Stimulated activated CD8-positive, alpha-beta memory T cell treated with anti-CD3 and anti-CD28 coated beads, Interleukin-2, amount 100 ng/mL, for 48 hours (primary cell): ENCODE results near the gene ARGLU1.

Source experiments
- DNase-seq, 2 donors: peaks; one replicate each; pipeline ENCODE4 v3.0.0-alpha.2; 2020; ENCODE audit warnings: low read depth in 2 of 2

The ARGLU1 gene

DNA sequence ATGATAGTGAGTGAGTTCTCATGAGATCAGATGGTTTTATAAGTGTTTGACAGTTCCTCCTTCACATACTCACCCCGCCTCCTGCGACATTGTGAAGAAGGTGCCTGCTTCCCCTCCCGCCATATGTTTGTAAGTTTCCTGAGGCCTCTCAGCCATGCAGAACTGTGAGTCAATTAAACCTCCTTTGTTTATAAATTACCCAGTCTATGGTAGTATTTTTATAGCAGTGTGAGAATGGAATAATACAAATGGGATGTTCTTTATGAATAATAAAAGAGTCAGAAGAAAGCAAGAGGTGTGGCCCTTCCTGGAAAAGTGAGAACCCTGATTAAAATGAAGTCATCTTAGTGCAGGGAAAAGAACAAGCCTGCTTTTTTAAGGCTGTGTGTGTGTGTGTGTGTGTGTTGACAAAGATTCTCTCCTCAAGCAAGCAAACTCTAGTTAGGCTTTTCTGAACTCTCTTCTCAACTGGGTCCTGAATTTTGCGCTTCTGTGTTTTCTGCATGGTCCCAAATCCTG is 18.8 kb upstream of the ARGLU1 start:
- DNase-seq: no peak

DNA sequence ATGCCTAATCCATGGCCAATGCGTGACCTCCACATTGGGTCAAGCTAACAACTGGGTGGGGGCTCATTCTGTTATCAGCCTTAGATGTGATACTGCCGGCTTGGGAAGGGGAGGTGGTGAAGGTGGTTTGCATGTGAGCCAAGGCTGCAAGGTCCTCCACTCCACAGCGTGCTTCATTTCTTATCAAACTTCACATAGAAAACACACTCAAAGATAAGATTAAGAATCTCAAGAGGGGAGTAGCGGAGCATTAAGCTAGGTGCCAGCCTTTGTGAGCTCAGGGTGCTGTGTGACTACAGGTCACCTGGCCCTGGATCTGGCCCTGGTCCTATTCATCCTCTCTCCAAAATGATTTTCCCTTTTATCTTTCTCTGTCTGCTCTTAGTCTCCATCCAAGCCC is 13.3 kb upstream of the ARGLU1 start:
- DNase-seq: no peak

DNA sequence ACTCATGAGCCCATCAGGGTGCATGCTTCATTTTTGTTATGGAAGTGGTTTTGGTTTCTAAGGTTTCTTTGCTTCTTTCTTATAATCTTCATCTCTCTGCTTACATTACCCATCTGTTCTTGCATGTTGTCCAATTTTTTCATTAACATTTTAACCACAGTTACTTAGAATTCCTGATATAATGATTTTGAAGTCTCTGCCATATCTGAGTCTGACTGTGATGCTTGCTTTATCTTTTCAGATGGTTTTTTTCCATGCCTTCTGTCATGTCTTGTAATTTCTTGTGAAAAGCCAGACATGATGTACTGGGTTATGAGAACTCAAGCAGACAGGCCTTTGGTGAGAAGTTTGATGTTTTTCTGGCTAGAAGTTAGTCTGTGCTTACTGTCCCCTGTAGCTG is 8.0 kb upstream of the ARGLU1 start:
- no peak for DNase-seq

DNA sequence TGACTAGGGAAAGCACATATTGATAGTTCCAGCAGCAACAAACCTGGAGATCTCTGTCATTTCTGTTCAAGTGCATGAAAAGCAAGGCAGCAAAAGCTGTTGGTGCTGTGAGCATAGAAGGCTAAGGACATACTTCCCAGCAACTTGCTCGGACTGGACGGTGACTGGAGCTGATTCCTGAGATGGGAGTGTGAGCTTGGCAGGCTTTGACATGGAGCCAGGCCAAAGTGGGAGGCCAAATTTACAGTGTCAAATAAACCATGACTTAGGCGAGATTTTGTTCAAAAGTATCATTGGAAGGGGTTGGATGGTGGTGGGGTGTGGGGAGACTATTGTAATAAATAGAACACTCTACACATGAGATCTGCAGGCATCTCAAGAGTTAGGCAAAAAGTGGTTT is 5.9 kb upstream of the ARGLU1 start:
- no peak for DNase-seq

DNA sequence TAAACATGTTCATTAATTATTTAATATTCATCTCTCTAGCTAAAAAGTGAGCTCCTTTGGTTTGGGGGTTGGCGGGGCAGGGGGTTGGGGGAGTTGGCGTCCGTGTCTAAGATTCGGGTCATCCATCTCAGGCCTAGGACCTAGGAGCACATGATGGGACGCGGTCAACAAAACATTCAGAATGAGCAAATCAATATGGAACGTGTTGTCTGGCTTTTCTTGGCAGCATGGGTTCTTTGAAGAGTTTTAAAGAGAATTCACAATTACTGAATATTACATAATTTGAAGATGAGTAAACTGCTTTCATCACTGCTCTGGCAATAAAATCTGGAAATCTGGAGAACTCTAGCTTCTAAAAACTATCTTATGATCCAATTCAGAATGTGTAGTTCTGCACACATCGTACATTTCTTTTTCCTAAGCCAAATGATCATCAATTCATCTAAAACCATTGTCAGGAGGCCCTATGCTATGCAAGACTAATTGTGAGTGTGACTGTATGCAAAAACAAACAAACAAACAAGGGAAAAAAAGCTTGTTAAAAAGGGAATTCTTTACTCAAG is 5.4 kb upstream of the ARGLU1 start:
- no peak for DNase-seq

DNA sequence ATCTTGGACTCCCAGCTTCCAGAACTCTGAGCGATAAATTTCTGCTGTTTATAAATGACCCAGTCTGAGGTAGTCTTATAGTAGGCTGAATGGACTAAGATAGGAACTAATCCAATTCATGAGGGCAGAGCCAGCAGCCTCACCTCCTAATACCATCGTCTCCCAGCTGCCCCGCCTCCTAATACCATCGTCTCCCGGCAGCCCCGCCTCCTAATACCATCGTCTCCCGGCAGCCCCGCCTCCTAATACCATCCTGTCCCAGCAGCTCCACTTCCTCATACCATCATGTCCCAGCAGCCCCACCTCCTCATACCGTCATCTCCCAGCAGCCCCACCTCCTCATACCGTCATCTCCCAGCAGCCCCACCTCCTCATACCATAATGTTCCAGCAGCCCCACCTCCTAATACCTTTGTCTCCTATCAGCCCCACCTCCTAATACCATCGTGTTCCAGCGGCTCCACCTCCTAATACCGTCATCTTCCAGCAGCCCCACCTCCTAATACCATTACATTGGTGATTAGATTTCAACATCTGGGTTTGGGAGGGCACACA is 2.4 kb upstream of the ARGLU1 start:
- DNase-seq: peak; percentile 16 to 40

DNA sequence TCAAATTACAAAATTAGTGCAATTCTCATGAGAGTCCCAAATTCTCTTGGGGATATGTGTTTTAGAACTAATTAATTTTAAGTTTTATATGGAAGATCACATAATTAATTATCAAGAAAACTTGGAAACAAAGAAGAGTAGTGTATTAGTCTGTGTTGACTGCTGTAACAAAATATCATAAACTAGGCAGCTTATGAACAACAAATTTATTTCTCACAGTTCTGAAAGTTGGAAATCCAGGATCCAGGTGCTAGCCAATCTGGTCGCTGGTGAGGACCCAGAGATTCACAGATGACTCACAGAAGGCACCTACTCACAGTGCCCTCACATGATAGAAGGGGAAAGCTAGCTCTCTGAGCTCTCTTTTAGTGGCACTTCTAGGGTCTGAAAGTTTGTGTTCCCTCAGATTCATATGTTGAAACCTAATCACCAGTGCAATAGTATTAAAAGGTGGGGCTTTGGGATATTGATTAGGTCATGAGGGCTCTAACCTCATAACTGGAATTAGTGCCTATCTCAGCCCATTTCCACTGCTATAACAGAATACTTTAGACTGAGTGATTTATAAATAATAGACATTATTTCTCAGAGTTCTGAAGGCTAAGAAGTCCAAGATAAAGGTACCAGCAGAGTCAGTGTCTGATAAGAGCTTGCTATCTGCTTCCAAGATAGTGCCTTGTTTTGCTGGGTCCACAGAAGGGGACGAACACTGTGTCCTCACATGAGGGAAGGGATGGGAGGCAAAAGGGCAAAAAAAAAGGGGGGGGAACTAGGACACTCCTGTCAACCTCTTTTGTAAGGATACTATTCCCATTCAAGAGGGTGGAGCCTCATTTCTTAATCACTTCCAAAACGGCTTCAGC is 1.5 kb upstream of the ARGLU1 start:
- DNase-seq: no peak

DNA sequence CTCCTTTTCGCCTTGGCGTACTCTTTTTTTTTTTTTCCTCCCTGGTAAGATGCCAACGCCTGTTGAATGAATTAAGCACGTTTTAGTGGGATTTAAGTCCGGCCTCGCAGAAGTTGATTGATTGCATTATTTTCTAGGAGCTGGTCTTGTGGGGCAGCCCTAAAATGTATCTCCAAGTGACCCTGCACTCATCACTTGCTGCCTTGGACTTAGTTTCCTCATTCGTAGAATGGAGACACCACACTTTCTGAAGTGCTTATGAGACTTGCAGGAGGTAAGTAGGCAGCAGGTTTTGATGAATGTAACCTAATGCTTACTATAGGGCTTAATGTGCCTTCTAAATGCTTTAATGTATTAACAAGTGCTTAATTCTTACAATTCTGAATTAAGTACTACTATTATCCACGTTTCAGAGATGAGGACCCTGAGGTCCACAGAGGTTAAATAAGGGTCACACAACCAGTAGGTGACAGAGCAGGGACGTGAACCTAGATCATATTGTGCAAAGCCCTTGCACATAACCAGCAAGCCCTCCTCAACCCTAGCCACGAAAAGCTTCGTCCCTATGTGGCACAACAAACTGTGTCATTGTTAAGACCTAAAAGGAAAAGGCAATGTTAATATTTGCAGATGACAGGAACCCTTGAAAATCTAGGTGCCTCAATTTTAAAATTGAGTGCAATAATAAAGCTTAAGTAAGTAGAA is 514 bp upstream of the ARGLU1 start:
- DNase-seq: no peak

DNA sequence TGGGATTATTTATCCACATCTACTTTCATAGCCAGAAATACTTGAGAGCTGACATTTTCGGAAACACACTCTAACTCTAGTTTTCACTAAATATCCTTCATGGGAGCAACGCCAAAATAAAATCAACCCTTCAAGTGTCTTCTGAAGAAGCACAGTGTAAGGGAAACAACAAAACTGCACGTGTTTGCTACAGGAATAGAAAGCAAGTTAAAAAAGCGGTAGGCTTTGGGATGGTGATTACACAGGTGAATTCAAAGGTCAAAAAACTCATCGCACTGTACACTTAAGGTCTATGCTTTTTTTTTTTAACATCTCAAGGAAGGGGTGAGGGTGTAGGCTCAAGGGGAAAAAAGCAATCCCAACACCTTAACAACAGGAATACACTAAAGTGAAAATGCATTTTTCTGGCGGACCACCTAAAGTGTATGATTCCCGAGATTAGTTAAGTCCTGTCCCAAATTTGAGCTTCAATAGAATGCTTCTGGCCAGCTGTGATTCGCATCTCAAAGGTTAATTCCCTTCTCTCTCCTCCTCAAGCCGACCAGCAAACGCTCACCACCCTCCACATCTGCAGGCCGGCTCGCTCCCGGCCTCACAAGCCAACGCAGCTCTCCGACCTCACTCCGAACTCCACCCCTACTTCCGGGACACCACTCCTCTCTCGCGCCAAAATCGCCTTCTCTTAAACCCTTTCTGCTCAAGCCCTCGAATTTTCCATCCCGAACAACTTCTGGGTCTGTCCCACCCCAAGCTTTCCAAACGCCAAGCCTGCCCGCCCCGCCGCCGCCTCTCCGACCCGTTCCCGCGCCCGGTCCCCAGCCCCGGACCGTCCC is 1.1 kb downstream of the ARGLU1 start:
- DNase-seq: peak; percentile 32 to 36

DNA sequence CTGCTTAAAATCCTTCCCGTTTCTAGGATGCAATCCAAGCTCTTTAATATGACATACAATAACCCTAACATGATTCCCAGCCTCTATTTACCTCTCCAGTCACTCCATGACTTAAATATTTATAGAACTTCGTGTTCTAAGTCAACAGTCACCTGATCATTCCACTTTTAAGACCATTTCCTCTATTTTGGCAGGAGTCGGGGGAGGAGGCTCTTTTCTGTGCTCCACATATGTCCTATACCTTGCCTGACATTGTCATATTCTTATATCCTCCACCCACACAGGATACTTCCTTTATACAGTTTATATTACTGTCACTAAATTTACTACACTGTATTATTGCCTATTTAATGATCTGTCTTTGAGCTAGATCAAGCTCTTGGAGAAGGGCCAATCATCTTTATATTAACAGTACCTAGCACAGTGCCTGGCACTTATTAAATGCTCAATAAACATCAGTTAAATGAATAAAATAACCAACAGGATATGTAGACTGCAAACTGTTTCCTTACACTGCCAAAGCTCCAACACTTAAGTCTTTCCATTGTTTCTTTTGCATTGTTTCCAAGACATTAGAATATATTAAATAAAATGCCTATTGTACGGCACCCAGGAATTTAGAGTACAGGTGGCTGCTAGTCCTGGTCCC is 2.7 kb downstream of the ARGLU1 start:
- no peak for DNase-seq

DNA sequence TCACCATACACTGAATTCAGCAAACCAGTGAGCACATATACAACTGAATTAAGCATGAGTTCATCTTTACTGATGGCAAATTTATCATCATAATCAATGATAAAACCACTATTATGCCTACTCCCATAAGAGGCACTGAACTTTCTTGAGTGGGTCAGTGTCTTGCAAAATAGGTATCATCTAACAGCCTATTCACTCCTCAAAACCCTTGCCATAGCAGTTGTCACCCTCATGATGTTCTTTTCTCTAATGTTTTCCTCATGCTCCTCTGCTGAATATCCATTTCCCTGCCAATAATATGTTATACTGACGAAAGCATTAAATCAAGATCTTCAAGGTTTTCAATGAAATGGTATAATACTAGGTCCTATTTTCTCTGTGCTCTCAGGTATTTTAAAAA is 5.6 kb downstream of the ARGLU1 start:
- DNase-seq: no peak

DNA sequence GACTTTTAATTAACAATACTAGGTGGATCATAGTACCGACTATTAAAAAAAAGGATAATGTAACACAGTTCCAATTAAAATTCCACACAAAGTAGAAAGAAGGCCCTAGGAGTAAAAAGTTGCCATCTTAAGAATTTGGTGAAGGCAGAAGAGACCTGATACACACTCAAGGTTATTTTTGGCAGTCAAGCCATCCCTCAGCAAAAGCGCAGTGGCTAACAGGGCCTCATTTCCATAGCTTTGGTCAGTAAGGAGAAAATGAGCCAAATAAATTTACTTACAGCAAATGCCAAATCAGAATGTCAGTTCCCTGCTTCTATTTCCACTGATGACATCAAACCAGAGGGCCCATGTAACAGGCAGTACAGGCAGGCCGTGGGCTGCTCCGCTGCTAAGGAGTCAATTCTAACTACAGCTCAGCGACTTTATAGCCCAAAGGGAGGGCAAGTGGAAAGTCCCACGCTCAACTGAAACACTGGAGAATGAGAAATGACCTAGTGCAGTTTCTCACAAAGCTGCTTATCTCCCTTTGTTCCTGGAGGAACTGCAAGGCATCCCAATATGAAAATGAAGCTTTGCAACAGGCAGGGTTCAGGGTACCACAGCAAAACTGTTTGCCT is 6.3 kb downstream of the ARGLU1 start:
- DNase-seq: peak; percentile 23 to 45

DNA sequence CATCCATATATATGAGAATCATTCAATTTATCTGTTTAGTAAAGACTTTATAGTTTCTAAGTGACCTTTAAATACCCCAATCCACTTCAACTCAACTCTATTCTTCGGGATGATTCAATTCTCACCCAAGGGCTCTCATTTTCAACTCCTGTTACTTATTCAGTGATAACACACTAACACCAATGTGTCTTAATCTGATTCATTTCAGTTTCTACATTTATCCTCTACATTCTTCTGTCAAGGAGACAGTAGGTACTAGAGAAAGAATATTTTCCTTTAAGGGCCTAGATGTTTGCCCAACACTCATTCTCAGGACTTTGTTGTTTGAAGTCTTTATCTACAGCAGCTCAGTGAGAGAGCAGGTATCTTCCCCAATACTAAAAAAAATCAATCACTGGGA is 7.1 kb downstream of the ARGLU1 start:
- DNase-seq: no peak

DNA sequence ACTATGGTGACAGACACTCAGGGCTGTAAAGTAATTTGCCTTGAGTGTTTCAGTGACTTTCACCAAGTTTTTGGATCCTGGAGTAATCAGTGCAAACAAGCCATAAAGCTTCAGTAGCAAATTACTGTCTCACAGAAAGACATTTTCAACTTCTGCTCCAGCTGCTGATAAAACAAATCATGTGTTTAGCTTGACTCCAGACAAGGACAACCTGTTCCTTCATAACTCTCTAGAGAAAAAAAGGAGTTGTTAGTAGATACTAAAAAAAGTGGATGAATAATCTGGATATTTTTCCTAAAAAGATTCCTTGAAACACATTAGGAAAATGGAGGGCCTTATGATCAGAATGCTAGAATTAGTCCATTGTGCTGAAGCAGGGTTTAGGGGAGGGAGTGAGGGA is 9.4 kb downstream of the ARGLU1 start:
- no peak for DNase-seq

DNA sequence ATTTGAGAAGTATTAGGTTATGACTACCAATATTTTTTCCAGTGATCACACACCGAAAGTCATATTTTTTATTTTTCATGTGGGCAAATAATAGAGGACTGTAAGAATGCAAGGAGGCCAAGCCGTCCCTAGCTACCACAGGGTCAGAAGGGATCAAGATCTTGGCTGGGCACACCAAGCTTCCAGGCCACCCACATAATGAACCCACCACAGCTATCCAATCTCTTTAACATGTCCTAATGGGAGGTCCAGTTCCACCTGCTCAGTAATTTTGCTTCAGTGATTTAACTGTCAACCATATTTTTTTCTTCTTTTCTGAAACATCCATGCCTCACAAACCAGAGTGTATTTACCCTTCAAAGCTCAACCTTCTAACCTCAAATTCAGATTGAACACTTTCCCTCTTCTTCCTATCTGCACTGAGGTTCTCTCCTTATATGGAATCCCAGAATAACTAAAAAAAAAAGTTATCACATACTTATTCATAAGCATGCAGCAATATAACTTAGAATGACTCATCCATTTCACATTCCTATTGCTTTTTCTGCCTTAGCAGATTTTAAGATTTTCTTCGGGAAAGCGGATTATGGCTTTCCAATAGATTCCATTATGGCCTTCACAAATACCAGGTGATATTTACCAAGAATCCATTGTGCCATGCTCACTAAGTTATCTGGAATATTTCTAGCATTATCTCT is 12.2 kb downstream of the ARGLU1 start:
- DNase-seq: no peak

DNA sequence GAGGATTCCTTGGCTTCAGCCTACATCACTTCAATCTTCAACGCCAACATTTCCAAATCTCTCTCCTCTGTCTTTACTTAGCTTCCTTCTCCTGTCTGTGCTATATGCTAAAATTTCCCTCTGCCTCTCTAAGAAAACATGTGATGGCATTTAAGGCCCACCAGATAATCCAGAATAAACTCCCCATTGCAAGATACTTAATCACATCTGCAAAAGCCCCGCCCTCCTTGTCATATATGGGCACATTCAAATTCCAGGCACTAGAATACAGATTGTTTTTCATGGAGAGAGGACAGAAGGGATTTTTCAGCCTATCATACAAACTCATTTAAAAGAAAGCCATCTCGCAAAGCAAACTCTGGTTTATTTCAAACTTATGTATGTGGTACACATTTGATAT is 16.2 kb downstream of the ARGLU1 start:
- no peak for DNase-seq

DNA sequence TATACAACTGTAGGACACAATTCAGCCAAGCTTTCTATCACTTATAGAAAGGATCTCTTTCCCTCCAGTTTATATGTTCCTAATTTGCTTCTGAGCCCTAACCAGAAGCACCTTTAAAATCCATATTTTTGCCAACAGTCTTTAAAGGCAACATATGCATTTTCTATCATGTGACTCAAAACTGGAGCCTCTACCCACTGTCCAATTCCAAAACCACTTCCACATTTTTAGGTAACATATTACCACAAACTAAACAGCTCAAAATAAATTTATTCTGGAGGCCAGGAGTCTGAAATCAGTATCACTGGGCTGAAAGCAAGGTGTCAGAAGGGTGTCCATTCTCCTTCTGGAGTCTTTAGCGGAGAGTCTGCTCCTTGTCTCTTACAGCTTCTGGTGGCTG is 16.6 kb downstream of the ARGLU1 start:
- no peak for DNase-seq

DNA sequence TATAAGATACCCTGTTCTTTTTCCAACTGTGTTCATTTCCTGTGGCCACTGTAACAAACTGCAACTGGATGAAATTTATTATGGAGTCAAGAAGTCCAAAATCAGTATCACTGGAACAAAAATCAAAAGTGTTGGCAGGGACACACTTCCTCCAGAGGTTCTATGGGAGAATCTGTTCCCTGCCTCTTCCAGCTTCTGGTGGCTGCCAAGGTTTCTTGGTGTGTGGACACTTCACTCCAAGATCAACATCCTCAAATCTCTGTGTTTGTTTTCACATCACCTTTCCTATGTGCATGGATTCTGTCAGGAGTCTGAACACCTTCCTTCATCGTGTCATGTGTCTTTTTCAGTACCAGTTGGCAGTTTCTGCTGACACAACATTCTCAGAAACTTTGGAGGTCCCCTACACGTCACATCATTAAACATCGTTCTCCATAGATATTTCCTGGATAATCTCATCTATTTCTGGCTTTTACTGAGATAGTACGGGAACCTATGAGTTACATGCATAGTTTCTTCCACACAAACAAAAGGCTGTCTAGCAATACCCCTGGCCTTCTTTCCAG is 17.3 kb downstream of the ARGLU1 start:
- DNase-seq: no peak

DNA sequence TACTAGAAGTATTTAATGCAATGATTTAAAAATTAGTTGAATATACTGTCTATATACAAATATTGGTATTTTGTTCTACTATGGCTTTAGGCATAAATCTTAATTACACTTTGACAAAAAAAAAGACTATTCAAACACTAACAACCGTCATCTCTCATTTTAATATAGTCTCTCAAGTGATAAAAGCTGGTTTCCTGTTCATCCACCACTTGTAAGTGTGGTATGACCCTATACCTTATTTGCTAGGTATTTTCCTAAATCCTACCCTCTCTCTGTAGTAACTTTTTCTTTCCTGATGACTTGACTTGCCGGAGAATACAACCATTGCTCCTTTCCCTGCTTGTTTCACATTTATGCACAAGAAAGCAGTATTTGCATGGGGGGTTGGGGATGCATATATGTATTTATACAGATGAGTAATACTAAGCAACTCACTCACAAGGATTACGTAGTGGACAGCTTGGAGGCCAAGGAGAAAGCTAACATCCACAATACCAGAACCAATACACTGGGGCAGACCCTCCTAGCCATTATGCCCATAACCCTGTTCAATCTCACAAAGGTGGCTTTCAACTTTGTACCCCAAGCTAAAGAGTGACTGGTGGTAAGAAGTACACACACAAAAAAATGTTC is 19.8 kb downstream of the ARGLU1 start:
- DNase-seq: no peak
